AG10803 (cell line): ENCODE results near the gene ADAM11.

Source experiments
- DNase-seq: peaks from one replicate; pipeline ENCODE4 v3.0.0; 2010; ENCODE audit warnings: low read depth
- H3K4me3 ChIP-seq: 2 replicates; pipeline ENCODE4 v1.5.1; 2011; ENCODE audit warnings: mild to moderate bottlenecking, low read length, control low read depth
- CTCF ChIP-seq: conservative IDR thresholded peaks from 2 replicates; pipeline ENCODE4 v1.5.1; 2011; ENCODE audit warnings: mild to moderate bottlenecking, low read length, control low read depth, inconsistent platforms

Gene ADAM11

GRCh38 chr17:44782326-44782850 lies 23.6 kb downstream of the ADAM11 start:
- H3K4me3 ChIP-seq, result no peak overlapping the region
- no peak for DNase-seq
- TF ChIP-seq CTCF, result no peak

DNA sequence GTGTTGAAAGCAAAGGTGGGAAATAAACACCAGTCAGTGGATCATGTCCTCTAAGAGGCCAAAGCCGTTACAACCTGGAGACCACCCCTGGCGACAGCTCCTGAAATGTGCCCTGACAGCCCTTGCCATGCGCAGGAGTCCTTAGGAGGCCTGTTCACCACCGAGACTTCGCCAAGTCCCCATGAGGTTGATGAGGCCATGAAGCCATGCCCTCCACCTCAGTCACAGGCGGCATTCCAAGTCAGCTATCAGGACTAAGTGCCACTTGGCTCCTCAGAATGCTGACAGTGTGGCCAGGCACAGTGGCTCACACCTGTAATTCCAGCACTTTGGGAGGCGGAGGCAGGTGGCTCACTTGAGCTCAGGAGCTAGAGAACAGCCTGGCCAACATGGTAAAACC lies 27.1 kb downstream of the ADAM11 start:
- TF ChIP-seq CTCF, result no peak
- H3K4me3 ChIP-seq, result no peak overlapping the region
- DNase-seq, result no peak

- H3K4me3 ChIP-seq, result no peak overlapping the region
- no peak for DNase-seq
- no peak for TF ChIP-seq CTCF
These were observed 27.8 kb downstream of the ADAM11 start for GRCh38 chr17:44786551-44787081.

- no peak overlapping the region for H3K4me3 ChIP-seq
- no peak for TF ChIP-seq CTCF
- DNase-seq, result no peak
These were observed 28.6 kb downstream of the ADAM11 start for GRCh38 chr17:44787271-44787940.

DNA sequence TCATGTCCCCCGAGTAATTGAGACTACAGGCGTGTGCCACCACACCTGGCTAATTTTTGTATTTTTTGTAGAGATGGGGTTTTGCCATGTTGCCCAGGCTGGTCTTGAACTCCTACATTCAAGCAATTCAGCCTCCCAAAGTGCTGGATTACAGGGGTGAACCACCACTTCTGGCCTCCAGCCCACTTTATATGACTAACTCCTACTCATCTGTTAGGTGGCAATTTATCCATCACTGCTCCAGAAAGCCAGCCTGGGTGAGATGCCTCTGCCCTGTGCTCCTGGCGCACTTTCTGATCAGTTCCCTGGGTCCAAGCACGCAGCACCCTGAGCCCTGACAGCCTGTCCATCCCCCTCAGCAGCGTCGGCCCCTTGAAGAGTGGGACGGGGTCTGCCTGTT lies 29.4 kb downstream of the ADAM11 start:
- no peak for DNase-seq
- no peak for TF ChIP-seq CTCF
- H3K4me3 ChIP-seq, result no peak overlapping the region

- H3K4me3 ChIP-seq, result no peak overlapping the region
- TF ChIP-seq CTCF, result no peak
- peak; percentile 25 for DNase-seq
These were observed 33.5 kb downstream of the ADAM11 start for GRCh38 chr17:44792276-44792675.
